ENCODE results near the gene JMY. TPM values are rescaled to one million over a fixed set of nuclear protein-coding genes. Genes with fewer than 3 reads are reported as not detected.

Gene JMY
- polyA plus RNA-seq (ENCODE audit: insufficient read length in 4 of 4) = 10 to 100 TPM; 22.0 to 31.7 (median 29.1) TPM

GRCh38 chr5:79235634-79236361, at the start of gene JMY:
Gene JMY, plus strand, starts transcription at chr5:79236131. Its CDS starts 520 bp downstream, at chr5:79236651.
- peak; percentile 68 to 78 (median 78) for DNase-seq (ENCODE audit: low read depth in 4 of 4, low spot score in 3 of 4)

GRCh38 chr5:79186455-79186854, 49.5 kb upstream of the JMY start:
- no peak for DNase-seq (ENCODE audit: low read depth in 4 of 4, low spot score in 3 of 4)

- DNase-seq (ENCODE audit: low read depth in 4 of 4, low spot score in 3 of 4) = no peak
Observed at GRCh38 chr5:79189439-79190234, 46.3 kb upstream of the JMY start.

- no peak for DNase-seq (ENCODE audit: low read depth in 4 of 4, low spot score in 3 of 4)
Observed at GRCh38 chr5:79190235-79190529, 45.7 kb upstream of the JMY start.

GRCh38 chr5:79191457-79191856, 44.5 kb upstream of the JMY start:
- DNase-seq (ENCODE audit: low read depth in 4 of 4, low spot score in 3 of 4) = no peak

- no peak for DNase-seq (ENCODE audit: low read depth in 4 of 4, low spot score in 3 of 4)
Observed at GRCh38 chr5:79193643-79194042, 42.3 kb upstream of the JMY start.

GRCh38 chr5:79200573-79201183, 35.3 kb upstream of the JMY start:
- no peak for DNase-seq (ENCODE audit: low read depth in 4 of 4, low spot score in 3 of 4)

GRCh38 chr5:79201206-79201605, 34.7 kb upstream of the JMY start:
- no peak for DNase-seq (ENCODE audit: low read depth in 4 of 4, low spot score in 3 of 4)

GRCh38 chr5:79202076-79202475, 33.9 kb upstream of the JMY start:
- no peak for DNase-seq (ENCODE audit: low read depth in 4 of 4, low spot score in 3 of 4)

GRCh38 chr5:79205965-79206364, 30.0 kb upstream of the JMY start:
- no peak for DNase-seq (ENCODE audit: low read depth in 4 of 4, low spot score in 3 of 4)

GRCh38 chr5:79206541-79206940, 29.4 kb upstream of the JMY start:
- DNase-seq (ENCODE audit: low read depth in 4 of 4, low spot score in 3 of 4) = no peak

GRCh38 chr5:79209505-79209904, 26.4 kb upstream of the JMY start:
- no peak for DNase-seq (ENCODE audit: low read depth in 4 of 4, low spot score in 3 of 4)

- no peak for DNase-seq (ENCODE audit: low read depth in 4 of 4, low spot score in 3 of 4)
Observed at GRCh38 chr5:79224286-79224984, 11.5 kb upstream of the JMY start.

- no peak for DNase-seq (ENCODE audit: low read depth in 4 of 4, low spot score in 3 of 4)
Observed at GRCh38 chr5:79225026-79225425, 10.9 kb upstream of the JMY start.

- DNase-seq (ENCODE audit: low read depth in 4 of 4, low spot score in 3 of 4) = no peak
Observed at GRCh38 chr5:79225441-79225840, 10.5 kb upstream of the JMY start.

GRCh38 chr5:79227484-79228025, 8.4 kb upstream of the JMY start:
- no peak for DNase-seq (ENCODE audit: low read depth in 4 of 4, low spot score in 3 of 4)

GRCh38 chr5:79229357-79230174, 6.4 kb upstream of the JMY start:
- no peak for DNase-seq (ENCODE audit: low read depth in 4 of 4, low spot score in 3 of 4)

- DNase-seq (ENCODE audit: low read depth in 4 of 4, low spot score in 3 of 4) = no peak
Observed at GRCh38 chr5:79235261-79235633, 684 bp upstream of the JMY start.

- DNase-seq (ENCODE audit: low read depth in 4 of 4, low spot score in 3 of 4) = peak in 3 of 4 donors; percentile 18 to 55 (median 23)
Observed at GRCh38 chr5:79236362-79236969, 535 bp downstream of the JMY start.

Measured in right renal pelvis (tissue), 4 donors.